GM13977 (cell line): ENCODE results near the gene FAM200B.

Experiments
- DNase-seq: peaks from one replicate; pipeline ENCODE4 v3.0.0; 2012; ENCODE audit warnings: low spot score
- in situ Hi-C: fragments of 300-500 bp; cut with MboI; formaldehyde crosslinking; loops from one replicate; pipeline ENCODE4 v1.12.0; 2022; ENCODE audit warnings: low sequenced_read_pairs, low pct_unique_long_range_greater_than_20kb, mixed read lengths, inconsistent platforms; ENCODE audit not compliant: unreplicated experiment
- TF ChIP-seq, protein P1 (sequence below): IDR thresholded peaks from 2 replicates; pipeline ENCODE4 v1.5.1; 2012; ENCODE audit warnings: mild to moderate bottlenecking, control low read depth; ENCODE audit not compliant: insufficient read depth; ENCODE audit errors: extremely low read depth, missing control alignments

Gene FAM200B

GRCh38 chr4:15682242-15683142, 865 bp downstream of the FAM200B start:
- no peak for DNase-seq
- in situ Hi-C loops, result no loop called here
- TF ChIP-seq, protein P1, sequence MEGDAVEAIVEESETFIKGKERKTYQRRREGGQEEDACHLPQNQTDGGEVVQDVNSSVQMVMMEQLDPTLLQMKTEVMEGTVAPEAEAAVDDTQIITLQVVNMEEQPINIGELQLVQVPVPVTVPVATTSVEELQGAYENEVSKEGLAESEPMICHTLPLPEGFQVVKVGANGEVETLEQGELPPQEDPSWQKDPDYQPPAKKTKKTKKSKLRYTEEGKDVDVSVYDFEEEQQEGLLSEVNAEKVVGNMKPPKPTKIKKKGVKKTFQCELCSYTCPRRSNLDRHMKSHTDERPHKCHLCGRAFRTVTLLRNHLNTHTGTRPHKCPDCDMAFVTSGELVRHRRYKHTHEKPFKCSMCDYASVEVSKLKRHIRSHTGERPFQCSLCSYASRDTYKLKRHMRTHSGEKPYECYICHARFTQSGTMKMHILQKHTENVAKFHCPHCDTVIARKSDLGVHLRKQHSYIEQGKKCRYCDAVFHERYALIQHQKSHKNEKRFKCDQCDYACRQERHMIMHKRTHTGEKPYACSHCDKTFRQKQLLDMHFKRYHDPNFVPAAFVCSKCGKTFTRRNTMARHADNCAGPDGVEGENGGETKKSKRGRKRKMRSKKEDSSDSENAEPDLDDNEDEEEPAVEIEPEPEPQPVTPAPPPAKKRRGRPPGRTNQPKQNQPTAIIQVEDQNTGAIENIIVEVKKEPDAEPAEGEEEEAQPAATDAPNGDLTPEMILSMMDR, result no peak

DNA sequence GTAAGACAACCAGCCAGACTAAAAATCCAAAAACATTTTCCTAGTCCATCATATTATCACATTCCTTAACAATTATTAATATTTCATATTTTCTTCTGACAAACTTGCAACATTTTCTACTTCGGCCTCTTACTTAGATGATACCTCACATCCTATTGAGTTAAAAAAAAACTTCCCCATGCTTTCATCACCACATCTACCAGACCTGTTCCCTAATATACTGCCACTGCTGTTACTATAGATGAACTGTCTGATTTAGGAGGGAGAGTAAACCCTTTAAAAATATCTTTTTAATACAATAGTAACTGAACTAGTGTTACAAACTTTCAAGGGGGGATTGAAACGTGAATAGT, 1.5 kb downstream of the FAM200B start:
- in situ Hi-C loops, result no loop called here
- TF ChIP-seq, protein P1, result no peak
- no peak for DNase-seq

DNA sequence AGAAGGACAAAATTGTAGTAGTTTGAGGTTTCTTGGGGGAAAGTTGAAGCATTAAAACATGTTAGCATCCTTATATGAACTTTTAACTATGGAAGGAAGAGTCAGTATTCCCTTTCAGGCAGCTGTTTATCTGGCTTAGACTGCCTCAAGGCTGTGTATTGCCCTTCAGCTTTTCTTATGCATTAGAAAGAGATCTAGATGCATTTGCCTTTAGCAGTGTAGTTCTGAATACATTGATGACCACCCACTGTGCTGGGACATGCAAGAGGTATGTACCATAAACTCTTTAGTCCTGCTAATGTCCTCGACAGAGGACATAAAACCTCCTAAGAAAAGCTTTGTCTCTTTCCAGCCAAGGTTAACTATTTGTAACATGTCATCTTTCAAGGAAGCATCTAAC, 2.9 kb downstream of the FAM200B start:
- in situ Hi-C loops, result no loop called here
- TF ChIP-seq, protein P1, result no peak
- DNase-seq, result no peak

- no peak for DNase-seq
- TF ChIP-seq, protein P1, result no peak
- in situ Hi-C loops, result no loop called here
Measured at GRCh38 chr4:15688051-15688450, 6.4 kb downstream of the FAM200B start.

- no peak for DNase-seq
- in situ Hi-C loops, result no loop called here
- TF ChIP-seq, protein P1, result no peak
Measured at GRCh38 chr4:15689540-15689939, 7.9 kb downstream of the FAM200B start.

DNA sequence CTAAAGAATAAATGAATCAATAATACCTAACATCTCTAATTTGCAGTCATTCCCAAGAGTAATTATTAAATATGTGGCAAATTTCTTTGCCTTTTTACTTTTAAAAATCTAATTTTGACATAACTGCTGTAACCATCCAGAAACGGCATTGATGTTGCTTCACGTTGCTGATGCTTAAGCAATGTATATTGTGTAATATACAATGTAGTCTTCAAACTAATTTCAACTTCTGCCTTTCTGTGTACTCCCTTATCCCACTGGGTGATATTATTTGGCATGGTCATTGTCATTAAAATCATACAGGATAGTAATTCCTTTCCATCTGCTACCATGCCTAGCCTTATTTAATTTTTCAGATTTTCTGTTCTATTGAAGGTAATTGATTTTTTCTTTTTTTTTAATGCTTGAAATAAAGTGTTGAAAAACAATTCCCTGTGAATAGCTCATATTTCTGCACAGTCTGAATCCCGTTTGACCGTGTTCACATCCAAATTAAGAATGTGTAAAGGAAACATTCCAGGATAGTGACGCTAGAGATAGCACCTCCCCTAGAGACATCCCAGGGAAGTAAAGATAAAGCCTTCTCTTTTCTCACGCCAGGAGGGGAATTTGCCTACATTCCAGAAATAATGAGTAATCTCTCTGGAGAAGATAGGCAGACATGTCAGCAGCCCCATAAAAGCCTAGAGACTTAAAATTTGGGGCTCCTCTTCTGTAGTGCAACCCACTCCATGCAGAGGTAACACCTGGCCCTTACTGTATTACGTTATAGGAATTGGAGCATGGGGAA, 8.6 kb downstream of the FAM200B start:
- DNase-seq, result no peak
- TF ChIP-seq, protein P1, result no peak
- in situ Hi-C loops, result no loop called here
